Common myeloid progenitor, CD34-positive (primary cell): ENCODE measurements around the gene PLA2R1.
A peak's percentile ranks its signal among the peaks of the same experiment; 100 is the strongest.

Experiments
- CTCF ChIA-PET: fragments of 350-600 bp; sonication (Branson Sonifier 250); formaldehyde crosslinking; loops from one replicate; lab custom pipeline; 2021; ENCODE audit warnings: antibody characterized with exemption; lab: Charles Lee
- POLR2A ChIA-PET: fragments of 350-600 bp; sonication (Branson Sonifier 250); formaldehyde crosslinking; loops from one replicate; lab custom pipeline; 2021; ENCODE audit warnings: antibody characterized with exemption; lab: Charles Lee
- DNase-seq, 3 donors: peaks; one replicate each; pipeline versions ENCODE4 v3.0.0 to v3.0.0-alpha.2; 2013
- H3K27ac ChIP-seq, 2 experiments: 1 replicate in 1 of 2; 2 replicates in 1 of 2; pipeline ENCODE4 v1.7.0; 2013; ENCODE audit warnings: inconsistent platforms in 2 of 2, low read length in 2 of 2, mild to moderate bottlenecking in 2 of 2, low read depth in 1 of 2, moderate library complexity in 1 of 2; ENCODE audit not compliant: severe bottlenecking in 2 of 2, insufficient read depth in 1 of 2, poor library complexity in 1 of 2
- H3K27me3 ChIP-seq, 5 experiments: replicated peaks in 2 of 5; 1 replicate in 3 of 5; 2 replicates in 2 of 5; pipeline versions ENCODE4 v1.6.1 to v1.7.0; 2013; ENCODE audit warnings: low read length in 4 of 5, mild to moderate bottlenecking in 2 of 5, moderate library complexity in 2 of 5, inconsistent platforms in 1 of 5; ENCODE audit not compliant: insufficient read depth in 5 of 5, control insufficient read depth in 4 of 5
- H3K36me3 ChIP-seq, 4 experiments: 1 replicate in 2 of 4; 2 replicates in 2 of 4; pipeline versions ENCODE4 v1.6.1 to v1.7.0; 2013; ENCODE audit warnings: low read length in 3 of 4, control low read depth in 1 of 4, mild to moderate bottlenecking in 1 of 4; ENCODE audit not compliant: control insufficient read depth in 4 of 4, insufficient read depth in 4 of 4
- H3K4me1 ChIP-seq, 4 experiments: 1 replicate in 3 of 4; 2 replicates in 1 of 4; pipeline versions ENCODE4 v1.6.1 to v1.7.1; 2013; ENCODE audit warnings: low read length in 3 of 4, mild to moderate bottlenecking in 3 of 4, control low read depth in 1 of 4, inconsistent platforms in 1 of 4, moderate library complexity in 1 of 4; ENCODE audit not compliant: control insufficient read depth in 4 of 4, insufficient read depth in 4 of 4; ENCODE audit errors: control extremely low read depth in 1 of 4
- H3K4me3 ChIP-seq, 7 experiments: 1 replicate in 4 of 7; 2 replicates in 3 of 7; pipeline versions ENCODE4 v1.5.1 to v1.7.0; 2013; ENCODE audit warnings: mild to moderate bottlenecking in 7 of 7, low read length in 6 of 7, moderate library complexity in 6 of 7, inconsistent platforms in 2 of 7, low read depth in 2 of 7, control low read depth in 1 of 7; ENCODE audit not compliant: insufficient read depth in 4 of 7, control insufficient read depth in 1 of 7; ENCODE audit errors: extremely low read depth in 1 of 7
- H3K9me3 ChIP-seq, 5 experiments: 1 replicate in 4 of 5; 2 replicates in 1 of 5; pipeline versions ENCODE4 v1.6.1 to v1.7.1; 2013; ENCODE audit warnings: low read length in 4 of 5, mild to moderate bottlenecking in 2 of 5, inconsistent platforms in 1 of 5, low read depth in 1 of 5, moderate library complexity in 1 of 5; ENCODE audit not compliant: control insufficient read depth in 4 of 5, insufficient read depth in 2 of 5; ENCODE audit errors: control extremely low read depth in 1 of 5
- WGBS: methylation state at CpG from one replicate; pipeline ENCODE4 v1.1.5; 2013; ENCODE audit not compliant: insufficient coverage; 5-methylcytosine and 5-hydroxymethylcytosine counted together

Gene PLA2R1

DNA sequence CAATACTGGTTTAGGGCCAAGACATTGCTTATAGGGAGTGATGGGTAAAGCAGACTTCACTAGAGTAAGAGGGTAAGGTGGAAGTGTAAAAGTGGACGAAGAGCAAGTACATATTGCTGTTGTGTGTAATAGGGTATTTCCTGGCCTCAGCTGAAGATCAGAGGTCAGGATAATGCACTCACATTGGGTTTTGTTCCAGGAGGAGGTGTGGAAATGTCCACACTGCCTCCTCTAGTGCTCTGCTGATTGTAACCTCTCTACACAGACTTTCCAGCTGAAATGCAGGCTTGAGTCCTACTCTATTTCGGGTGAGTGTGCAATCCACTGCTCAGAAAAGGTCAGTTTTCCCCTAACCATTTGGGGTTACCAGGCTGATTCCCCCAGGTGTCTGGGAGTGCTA is 41.7 kb upstream of the PLA2R1 start:
- Histone ChIP-seq H3K4me1 (no peaks in the 10 kb centered on the region), H3K36me3 (no peaks in the 10 kb centered on the region), H3K27ac (no peak overlapping the region), H3K4me3 (no peak overlapping the region), H3K27me3 (no peaks in the 10 kb centered on the region), H3K9me3 (no peaks in the 10 kb centered on the region)
- ChIA-PET CTCF (no interaction called here), POLR2A (no interaction called here)
- WGBS = 100% methylated on average over 1 of the region's 2 CpGs
- no peak for DNase-seq

DNA sequence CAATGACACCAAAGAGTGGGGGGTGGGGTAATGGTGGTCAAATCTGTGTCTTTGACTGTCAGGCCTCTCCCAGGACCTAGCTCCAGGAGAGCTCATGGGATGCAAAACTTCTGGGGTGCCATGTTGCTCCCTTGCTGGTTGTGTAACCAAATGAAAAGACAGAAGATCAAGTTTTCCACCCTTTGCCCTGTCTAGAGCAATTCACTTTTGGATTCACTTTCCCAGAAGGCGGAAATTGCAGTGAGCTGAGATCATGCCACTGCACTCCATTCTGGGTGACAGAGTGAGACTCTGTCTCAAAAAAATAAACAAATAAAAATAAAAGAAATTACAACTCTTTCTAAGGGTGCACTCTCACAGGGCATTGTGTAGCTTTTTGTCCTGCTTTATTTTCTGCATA is 34.9 kb upstream of the PLA2R1 start:
- Histone ChIP-seq H3K4me1 (no peaks in the 10 kb centered on the region), H3K27me3 (no peaks in the 10 kb centered on the region), H3K36me3 (no peaks in the 10 kb centered on the region), H3K9me3 (peaks cover 0 to 14% (median 4%) of the 10 kb centered on the region in 5 experiments), H3K27ac (no peak overlapping the region), H3K4me3 (no peak overlapping the region)
- ChIA-PET POLR2A (no interaction called here), CTCF (interaction anchor here (0.9 to 3.0 kb wide), 3 partner anchors 11 to 22 kb away, joined by 3 to 12 read pairs (median 4); no protein-coding TSS in a partner anchor)
- WGBS = no CpG with 5 or more reads among the region's 1 CpG
- no peak for DNase-seq

DNA sequence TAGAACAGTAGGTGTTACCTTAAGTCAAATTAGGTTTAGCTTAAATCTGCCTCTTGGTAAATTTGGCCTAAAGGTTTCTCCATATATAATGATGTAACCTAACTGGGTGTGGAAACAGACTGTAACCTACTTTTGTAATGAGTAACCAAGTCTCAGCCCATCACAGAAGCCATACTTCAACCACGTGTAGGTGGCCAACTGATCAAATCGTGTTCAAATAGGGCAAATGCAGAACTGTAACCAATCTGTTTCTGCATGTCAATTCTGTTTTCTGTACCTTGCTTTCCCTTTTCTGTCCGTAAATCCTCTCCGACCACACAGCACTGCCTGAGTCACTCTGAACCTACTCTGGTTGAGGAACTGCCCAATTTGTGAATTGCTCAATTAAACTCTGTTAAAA is 34.0 kb upstream of the PLA2R1 start:
- DNase-seq = no peak
- ChIA-PET CTCF (no interaction called here), POLR2A (no interaction called here)
- no peaks in the 10 kb centered on the region for H3K36me3 ChIP-seq
- no peaks in the 10 kb centered on the region for H3K27me3 ChIP-seq
- no peak overlapping the region for H3K27ac ChIP-seq
- no peaks in the 10 kb centered on the region for H3K4me1 ChIP-seq
- WGBS = 95% methylated on average over 4 of the region's 4 CpGs
- H3K4me3 ChIP-seq = no peak overlapping the region
- peaks cover 0 to 19% (median 6%) of the 10 kb centered on the region in 5 experiments for H3K9me3 ChIP-seq

DNA sequence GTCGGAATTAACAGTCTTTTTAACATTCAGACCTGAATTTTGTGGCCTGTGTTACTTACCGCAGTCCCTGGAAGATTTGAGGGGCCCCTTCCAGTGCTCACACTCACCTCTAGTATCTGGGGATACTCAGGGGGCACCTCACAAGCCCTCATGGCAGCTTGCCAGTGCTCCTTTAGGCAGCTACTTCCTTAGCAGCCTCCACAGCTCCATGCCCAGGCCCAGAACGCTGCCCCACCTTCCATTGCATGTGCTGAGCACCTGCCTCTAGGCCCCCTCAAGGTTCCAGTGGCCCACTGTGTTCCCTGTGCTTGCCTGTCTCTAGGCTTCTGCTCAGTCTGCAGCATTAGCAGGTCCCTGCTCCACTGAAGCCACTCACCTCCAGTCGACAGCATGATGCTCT is 30.0 kb upstream of the PLA2R1 start:
- Histone ChIP-seq H3K27ac (no peak overlapping the region), H3K4me1 (no peaks in the 10 kb centered on the region), H3K36me3 (no peaks in the 10 kb centered on the region), H3K9me3 (peaks cover 1 to 42% (median 19%) of the 10 kb centered on the region in 5 experiments), H3K4me3 (no peak overlapping the region), H3K27me3 (no peaks in the 10 kb centered on the region)
- WGBS = 93% methylated on average over 3 of the region's 4 CpGs
- ChIA-PET POLR2A (no interaction called here), CTCF (interaction anchor here (0.6 to 1.3 kb wide), 2 partner anchors 9 to 44 kb away, joined by 3 read pairs; no protein-coding TSS in a partner anchor)
- DNase-seq = no peak

DNA sequence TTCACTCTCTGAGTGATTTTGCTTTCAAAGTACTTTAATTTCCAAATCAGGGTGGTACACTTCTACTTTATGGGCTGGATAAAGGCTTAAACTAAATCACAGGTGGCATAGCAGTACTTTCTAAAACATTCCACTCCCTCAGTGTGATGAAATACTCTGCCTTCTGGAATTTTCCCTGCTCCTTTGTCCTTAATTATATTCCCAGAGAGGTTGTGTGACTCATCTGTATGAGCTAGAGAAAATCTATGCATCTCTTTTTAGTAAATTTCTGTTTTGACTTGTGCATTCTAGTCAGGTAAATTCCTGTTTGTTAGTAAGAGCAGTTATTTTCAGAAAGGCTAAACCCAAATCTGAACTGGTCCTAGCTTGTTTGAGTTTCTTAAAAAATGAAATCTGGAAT is 29.0 kb upstream of the PLA2R1 start:
- no peak for DNase-seq
- POLR2A ChIA-PET = no interaction called here
- CTCF ChIA-PET = interaction anchor here (0.8 to 1.9 kb wide), 3 partner anchors 10 to 18 kb away, joined by 3 to 6 read pairs (median 3); no protein-coding TSS in a partner anchor
- Histone ChIP-seq H3K36me3 (no peaks in the 10 kb centered on the region), H3K4me3 (no peak overlapping the region), H3K27me3 (no peaks in the 10 kb centered on the region), H3K9me3 (peaks cover 1 to 50% (median 26%) of the 10 kb centered on the region in 5 experiments), H3K27ac (no peak overlapping the region), H3K4me1 (no peaks in the 10 kb centered on the region)

DNA sequence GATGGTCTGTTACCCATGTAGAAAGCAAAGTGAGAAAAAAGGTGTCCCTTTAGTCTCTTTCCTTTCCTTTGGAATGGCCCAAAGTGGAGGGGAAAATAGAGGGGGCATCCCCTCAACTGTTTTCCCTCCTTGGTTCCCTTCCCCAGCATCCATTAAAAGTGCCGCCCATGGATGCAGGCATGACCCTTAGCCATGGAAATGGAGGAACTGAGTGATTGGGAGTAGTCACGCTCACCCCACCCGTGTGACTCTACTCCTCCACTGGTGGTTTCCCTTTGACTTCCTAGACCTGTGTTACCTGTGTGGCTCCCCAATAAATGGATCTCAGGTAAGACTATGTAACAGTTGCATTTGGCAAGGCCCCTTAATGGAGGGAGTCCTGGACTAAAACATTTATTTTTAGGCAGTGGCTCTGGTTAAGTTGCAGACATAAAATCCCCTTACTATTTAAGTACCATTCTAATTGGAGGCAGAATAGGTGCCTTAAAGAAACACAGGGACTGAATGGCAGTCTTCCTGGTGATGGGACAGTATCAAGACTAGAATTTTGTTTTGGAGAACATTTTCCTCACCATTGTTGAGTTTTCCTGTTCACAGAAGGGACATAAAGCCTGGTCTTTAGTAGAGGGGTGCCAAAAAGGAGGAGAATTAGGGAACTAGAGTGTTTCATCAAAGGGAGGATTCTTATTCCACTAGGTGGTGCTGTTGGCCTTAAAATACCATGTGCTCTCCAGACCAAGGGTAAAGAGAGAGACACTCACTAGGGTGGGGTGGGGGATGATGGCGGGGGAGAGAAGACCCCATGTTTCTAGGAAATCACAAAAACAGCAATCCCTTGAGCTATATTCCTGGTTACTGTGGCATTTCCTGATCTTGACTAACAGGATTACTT is 25.7 kb upstream of the PLA2R1 start:
- WGBS = 82% methylated on average over 3 of the region's 4 CpGs
- H3K27ac ChIP-seq = no peak overlapping the region
- ChIA-PET CTCF (interaction anchor here (1.0 kb wide), 1 partner anchor 10 kb away, joined by 3 read pairs; no protein-coding TSS in a partner anchor), POLR2A (no interaction called here)
- peaks cover 1 to 72% (median 42%) of the 10 kb centered on the region in 5 experiments for H3K9me3 ChIP-seq
- DNase-seq = peak in 2 of 3 donors; percentile 30 to 47
- no peaks in the 10 kb centered on the region for H3K27me3 ChIP-seq
- H3K36me3 ChIP-seq = no peaks in the 10 kb centered on the region
- H3K4me3 ChIP-seq = peak overlapping the region in 1 of 7 experiments; percentile 8
- H3K4me1 ChIP-seq = no peaks in the 10 kb centered on the region

DNA sequence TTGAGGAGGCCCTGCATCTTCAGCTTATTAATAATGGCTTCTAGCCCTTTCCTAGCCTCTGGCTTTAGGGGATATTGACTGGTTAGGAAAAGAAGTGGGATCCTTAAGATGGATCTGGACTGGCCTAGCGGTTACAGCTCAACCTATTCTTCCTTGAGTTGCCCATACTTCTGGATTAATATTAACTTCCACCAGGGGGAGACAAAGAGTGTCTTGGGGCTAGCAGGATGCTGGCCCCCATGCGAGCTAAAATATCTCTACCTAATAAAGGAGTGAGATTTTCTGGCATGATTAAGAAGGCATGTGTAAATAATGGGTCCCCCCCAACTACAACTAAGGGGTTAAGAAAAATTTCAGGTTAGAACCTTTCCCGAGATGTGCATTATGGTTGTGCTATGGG is 23.2 kb upstream of the PLA2R1 start:
- POLR2A ChIA-PET = no interaction called here
- DNase-seq = no peak
- no peaks in the 10 kb centered on the region for H3K4me1 ChIP-seq
- H3K36me3 ChIP-seq = no peaks in the 10 kb centered on the region
- WGBS = no CpG with 5 or more reads among the region's 3 CpGs
- CTCF ChIA-PET = interaction anchor here (0.6 to 2.3 kb wide), 3 partner anchors 9 to 123 kb away, joined by 3 to 7 read pairs (median 3); no protein-coding TSS in a partner anchor
- H3K27me3 ChIP-seq = no peaks in the 10 kb centered on the region
- H3K4me3 ChIP-seq = no peak overlapping the region
- no peak overlapping the region for H3K27ac ChIP-seq
- H3K9me3 ChIP-seq = peaks cover 1 to 70% (median 32%) of the 10 kb centered on the region in 5 experiments
